HG03442 (cell line): ENCODE data around the gene RAPGEF2.

Experiments used
- ATAC-seq: cut with Tn5 transposase; IDR thresholded peaks from one replicate; pipeline ENCODE4 v1.9.1; 2021; ENCODE audit warnings: mild to moderate bottlenecking, moderate library complexity; ENCODE audit not compliant: unreplicated experiment

The RAPGEF2 gene

GRCh38 chr4:159193046-159193620 is 90.3 kb downstream of the RAPGEF2 start:
- no peak for ATAC-seq

GRCh38 chr4:159195361-159195769 is 92.5 kb downstream of the RAPGEF2 start:
- no peak for ATAC-seq

DNA sequence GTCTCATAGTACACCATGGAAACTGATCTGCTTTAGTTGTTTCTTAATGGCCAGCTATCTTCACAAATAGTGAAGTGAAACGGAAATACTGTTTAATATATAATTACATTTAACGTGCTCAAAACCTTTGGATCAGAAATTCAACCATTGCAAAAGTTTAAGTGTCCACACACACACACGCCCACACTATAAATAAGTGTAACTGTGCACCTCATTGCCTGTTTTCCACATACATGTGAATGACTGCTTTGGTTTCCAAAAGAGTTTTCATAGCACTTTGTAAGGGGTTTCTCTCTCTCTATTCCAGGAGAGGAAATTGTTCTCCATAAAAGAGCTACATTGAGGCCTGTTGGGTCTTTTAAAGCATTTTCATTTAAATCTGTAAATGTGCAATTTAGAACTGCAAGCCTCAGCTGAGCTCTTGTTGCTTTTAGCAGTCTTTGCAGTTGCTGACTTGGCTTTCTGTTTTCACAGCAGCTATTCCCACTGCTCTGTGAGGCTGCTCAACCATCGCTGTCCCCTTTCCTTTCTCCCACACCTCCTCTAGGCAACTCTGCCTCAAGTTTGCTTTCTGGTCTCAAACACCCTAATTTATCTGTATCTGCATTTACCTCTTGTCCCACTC is 94.5 kb downstream of the RAPGEF2 start:
- ATAC-seq, result no peak

DNA sequence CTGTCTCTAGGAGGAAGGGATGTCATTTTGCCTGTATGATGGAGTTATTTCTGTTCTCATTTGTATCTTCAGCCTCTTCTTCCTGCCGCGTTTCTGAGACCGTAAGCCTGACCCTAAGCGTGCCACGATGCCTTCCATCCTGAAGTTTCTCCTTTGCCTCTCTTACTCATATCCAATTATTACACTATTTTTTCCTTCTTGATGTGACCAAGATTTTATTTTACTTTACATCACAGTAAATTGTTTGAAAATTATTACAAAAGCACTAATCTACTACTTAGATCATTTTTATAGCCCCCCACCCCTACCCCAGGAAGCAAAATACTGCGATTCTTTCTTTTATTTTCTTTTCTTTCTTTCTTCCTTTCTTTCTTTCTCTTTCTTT is 95.0 kb downstream of the RAPGEF2 start:
- no peak for ATAC-seq

- ATAC-seq, result no peak
Measured at GRCh38 chr4:159199826-159200225, 96.9 kb downstream of the RAPGEF2 start.

DNA sequence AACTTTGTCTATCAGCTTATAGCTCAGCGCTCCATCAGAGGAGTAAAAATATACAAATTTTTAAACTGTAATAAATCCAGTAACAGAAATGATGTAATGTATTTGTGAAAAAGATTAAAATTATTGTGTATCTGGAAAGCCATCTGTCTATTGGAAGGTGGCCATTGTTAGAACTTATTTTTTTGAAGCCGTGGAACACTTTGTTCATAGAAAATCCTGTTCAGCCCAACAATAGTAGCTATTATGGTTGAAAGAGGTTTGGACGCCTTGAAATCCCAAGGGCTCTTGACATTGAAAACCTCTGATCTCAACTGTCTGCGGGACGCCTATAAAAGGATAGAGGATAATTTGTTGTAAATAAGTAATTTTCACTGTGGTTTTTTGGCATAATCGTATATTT is 98.3 kb downstream of the RAPGEF2 start:
- no peak for ATAC-seq

DNA sequence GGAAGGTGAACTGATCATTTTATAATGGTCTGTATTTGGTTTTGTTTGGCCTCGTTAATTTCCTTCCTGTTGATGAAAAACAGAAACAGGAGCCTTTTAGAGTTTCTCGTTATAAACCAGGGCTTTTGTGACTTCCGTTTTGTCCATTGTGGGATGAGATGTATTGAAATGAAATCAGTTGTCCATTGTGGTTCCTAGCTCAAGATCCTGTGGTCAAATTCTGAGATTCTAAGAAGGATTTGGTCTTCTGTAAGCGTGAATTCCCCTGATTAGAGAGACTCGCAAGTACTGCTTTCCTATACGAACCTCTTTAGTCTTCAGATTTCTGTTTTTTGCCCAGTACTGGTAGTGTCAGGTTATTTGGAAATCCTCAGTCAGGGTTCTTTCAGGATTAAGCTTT is 101.7 kb downstream of the RAPGEF2 start:
- ATAC-seq, result no peak

GRCh38 chr4:159205466-159205865 is 102.6 kb downstream of the RAPGEF2 start:
- ATAC-seq, result no peak

- ATAC-seq, result peak; percentile 91
Measured at GRCh38 chr4:159206427-159206871, 103.6 kb downstream of the RAPGEF2 start.

GRCh38 chr4:159209249-159209648 is 106.4 kb downstream of the RAPGEF2 start:
- ATAC-seq, result no peak

GRCh38 chr4:159210975-159211374 is 108.1 kb downstream of the RAPGEF2 start:
- no peak for ATAC-seq

GRCh38 chr4:159212675-159213293 is 109.9 kb downstream of the RAPGEF2 start:
- no peak for ATAC-seq

- no peak for ATAC-seq
Measured at GRCh38 chr4:159216834-159217233, 114.0 kb downstream of the RAPGEF2 start.

DNA sequence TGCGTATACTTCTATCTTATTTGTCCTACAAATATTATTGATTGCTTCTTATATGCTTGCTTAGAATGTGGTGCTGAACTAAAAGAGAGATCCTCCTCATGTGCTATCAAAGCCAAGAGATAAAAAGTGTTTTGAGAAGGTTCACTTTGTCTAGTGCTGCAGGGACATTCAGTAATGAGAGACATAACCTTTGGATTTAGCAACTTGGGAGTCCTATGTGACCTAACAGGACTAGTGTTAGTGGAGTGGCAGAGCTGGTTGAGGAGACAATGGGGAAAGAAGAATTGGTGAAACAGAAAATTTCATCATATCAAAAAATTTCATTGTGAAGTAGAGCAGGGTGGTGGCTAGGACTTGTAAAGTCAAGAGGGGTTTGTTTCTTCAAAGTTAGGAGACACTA is 117.0 kb downstream of the RAPGEF2 start:
- ATAC-seq, result no peak

DNA sequence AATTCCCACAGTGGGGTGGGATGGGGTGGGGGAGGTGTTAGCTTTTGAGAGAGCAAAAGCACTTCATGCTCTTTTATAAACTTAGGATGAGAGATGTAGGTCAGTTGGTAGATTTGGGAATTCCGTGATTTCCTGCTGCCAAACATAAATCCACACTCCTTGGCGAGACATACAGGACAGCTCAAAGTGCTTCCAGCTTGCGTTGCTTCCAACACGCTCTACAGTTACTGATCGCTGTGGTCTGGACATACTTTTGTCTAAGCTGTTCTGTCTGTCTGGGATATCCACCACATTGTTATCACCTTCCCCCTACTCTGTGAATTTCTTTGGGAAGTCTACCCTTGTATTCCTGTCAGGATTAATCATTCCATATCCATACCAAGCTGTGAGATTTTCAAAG is 117.5 kb downstream of the RAPGEF2 start:
- ATAC-seq, result no peak

DNA sequence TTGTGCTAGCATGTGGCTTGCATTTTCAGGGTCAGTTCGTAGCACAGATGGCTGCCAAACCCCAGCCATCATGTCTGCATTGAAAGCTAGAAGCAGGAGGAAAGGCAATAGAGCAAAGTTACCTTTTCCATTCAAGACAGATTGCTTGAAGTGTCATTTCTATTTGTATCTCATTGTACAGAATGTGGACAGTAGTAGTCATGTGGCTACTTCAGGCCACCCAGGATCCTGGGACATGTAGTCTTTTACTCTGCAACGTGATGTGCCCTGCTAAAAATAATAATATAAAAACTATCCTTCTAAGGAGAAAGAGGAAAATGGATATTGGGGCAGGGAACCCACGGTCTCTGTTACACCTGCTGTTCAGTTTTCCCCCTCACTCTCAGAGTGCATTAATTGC is 118.4 kb downstream of the RAPGEF2 start:
- ATAC-seq, result no peak

DNA sequence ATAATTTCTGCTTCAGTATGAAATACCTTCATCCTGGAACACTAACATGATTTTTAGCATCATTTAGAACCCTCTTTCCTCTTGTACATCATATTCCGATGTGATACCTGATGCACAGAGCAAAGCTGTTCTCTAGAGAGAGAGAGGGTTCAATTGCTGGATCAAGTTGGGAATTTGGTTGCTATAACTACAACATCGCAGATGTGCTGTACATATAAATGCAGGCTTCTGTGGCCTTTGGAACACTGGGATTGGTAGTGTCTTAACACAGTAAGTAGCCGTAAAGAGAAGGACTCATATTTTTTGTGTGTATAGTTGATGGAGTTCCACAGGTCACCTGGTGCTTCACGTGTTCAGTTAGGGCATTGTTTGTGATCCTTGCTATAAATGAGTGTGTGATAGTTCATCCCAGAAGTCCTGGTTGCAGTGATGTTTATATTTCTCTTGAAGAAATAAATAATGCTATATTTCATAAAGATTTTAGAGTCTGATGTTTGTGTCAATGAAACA is 119.2 kb downstream of the RAPGEF2 start:
- ATAC-seq, result no peak

GRCh38 chr4:159224408-159224807 is 121.5 kb downstream of the RAPGEF2 start:
- no peak for ATAC-seq

DNA sequence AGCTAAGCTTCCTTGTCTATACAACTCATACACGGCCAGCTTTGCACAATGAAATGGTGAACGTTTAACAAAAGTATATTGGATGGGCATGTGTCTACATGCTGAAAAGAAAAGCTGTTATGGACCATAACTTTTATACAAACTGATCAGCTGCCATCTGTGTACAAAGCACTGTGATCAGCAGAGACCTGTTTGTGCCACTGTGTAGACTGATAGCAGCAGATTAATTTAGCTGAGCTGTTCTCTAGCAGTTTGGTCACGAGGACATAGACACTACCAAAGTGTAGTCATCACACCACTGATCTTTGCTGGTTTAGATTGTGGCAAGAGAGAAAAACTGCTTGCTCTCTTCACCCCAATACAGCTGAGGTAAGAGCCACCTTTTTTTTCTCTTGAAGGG is 124.5 kb downstream of the RAPGEF2 start:
- no peak for ATAC-seq

GRCh38 chr4:159227984-159228383 is 125.1 kb downstream of the RAPGEF2 start:
- ATAC-seq, result no peak

- ATAC-seq, result no peak
Measured at GRCh38 chr4:159229164-159229563, 126.3 kb downstream of the RAPGEF2 start.

- ATAC-seq, result peak; percentile 67
Measured at GRCh38 chr4:159232465-159233106, 129.7 kb downstream of the RAPGEF2 start.
